ENCODE data around the gene LEF1.

Gene LEF1

GRCh38 chr4:107999932-108000539 lies 168.7 kb downstream of the LEF1 start:
- TF ChIP-seq ELF4 (IDR thresholded peaks at IDR 0.05): no peak
- no peak for TF ChIP-seq NFRKB (IDR thresholded peaks at IDR 0.05)
- TF ChIP-seq L3MBTL2 (conservative IDR thresholded peaks at IDR 0.05): no peak
- no peak for TF ChIP-seq FOXK2 (IDR thresholded peaks at IDR 0.05)
- TF ChIP-seq FOXA1 (IDR thresholded peaks at IDR 0.05): no peak
- TF ChIP-seq CTBP1 (IDR thresholded peaks at IDR 0.05; ENCODE audit: borderline replicate concordance): no peak
- no peak for TF ChIP-seq FOXM1 (IDR thresholded peaks at IDR 0.05; ENCODE audit: borderline replicate concordance)
- no peak for TF ChIP-seq BHLHE40 (IDR thresholded peaks at IDR 0.05; ENCODE audit: borderline replicate concordance)
- TF ChIP-seq HDGF (IDR thresholded peaks at IDR 0.05; ENCODE audit: borderline replicate concordance): no peak
- no peak for TF ChIP-seq SP1 (IDR thresholded peaks at IDR 0.05)
- TF ChIP-seq, protein P1, sequence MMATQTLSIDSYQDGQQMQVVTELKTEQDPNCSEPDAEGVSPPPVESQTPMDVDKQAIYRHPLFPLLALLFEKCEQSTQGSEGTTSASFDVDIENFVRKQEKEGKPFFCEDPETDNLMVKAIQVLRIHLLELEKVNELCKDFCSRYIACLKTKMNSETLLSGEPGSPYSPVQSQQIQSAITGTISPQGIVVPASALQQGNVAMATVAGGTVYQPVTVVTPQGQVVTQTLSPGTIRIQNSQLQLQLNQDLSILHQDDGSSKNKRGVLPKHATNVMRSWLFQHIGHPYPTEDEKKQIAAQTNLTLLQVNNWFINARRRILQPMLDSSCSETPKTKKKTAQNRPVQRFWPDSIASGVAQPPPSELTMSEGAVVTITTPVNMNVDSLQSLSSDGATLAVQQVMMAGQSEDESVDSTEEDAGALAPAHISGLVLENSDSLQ (IDR thresholded peaks at IDR 0.05): no peak
- TF ChIP-seq TARDBP (IDR thresholded peaks at IDR 0.05): no peak
- TF ChIP-seq ARNT (IDR thresholded peaks at IDR 0.05): no peak
- no peak for DNase-seq (ENCODE audit: extremely low spot score)
- POLR2A ChIA-PET: no interaction called here
- CTCF ChIA-PET: no interaction called here

DNA sequence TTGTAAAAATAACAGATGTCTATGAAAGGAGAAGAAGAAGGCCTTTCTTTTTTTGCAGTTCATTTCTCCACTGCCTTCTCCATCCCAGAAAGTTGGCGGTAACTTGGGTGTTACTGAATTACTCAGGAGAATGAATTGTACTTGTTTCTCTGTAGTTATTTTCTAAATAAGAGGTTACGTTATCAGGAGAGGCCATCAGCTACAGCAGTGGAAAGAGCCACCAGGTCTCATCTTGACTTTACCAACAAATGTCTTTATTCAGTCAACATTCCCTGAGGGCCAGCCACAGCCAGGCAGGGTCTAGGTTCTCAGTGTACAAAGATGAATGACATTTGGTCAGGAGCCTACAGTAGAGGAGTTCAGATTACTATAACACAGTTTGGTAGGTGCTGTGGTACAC lies 170.9 kb downstream of the LEF1 start:
- no peak for DNase-seq (ENCODE audit: extremely low spot score)
- TF ChIP-seq LEF1 (IDR thresholded peaks at IDR 0.05; ENCODE audit: borderline replicate concordance): no peak
- TF ChIP-seq ARNT (IDR thresholded peaks at IDR 0.05): no peak
- no peak for TF ChIP-seq BHLHE40 (IDR thresholded peaks at IDR 0.05; ENCODE audit: borderline replicate concordance)
- no peak for TF ChIP-seq ELF4 (IDR thresholded peaks at IDR 0.05)
- no peak for TF ChIP-seq NFRKB (IDR thresholded peaks at IDR 0.05)
- no peak for TF ChIP-seq FOXM1 (IDR thresholded peaks at IDR 0.05; ENCODE audit: borderline replicate concordance)
- TF ChIP-seq TARDBP (IDR thresholded peaks at IDR 0.05): no peak
- no peak for TF ChIP-seq SP1 (IDR thresholded peaks at IDR 0.05)
- no peak for TF ChIP-seq L3MBTL2 (conservative IDR thresholded peaks at IDR 0.05)
- no peak for TF ChIP-seq SUZ12 (IDR thresholded peaks at IDR 0.05)
- TF ChIP-seq HDGF (IDR thresholded peaks at IDR 0.05; ENCODE audit: borderline replicate concordance): no peak
- TF ChIP-seq ZNF384 (IDR thresholded peaks at IDR 0.05): no peak
- CTCF ChIA-PET: no interaction called here
- POLR2A ChIA-PET: no interaction called here

Data from HEK293T (cell line).